Muscle layer of colon (tissue), 2 donors: ENCODE results near the gene MAEA.
"Not testable (repeated sequence)": the region's sequence is repeated elsewhere in the genome, so short reads cannot be mapped to it uniquely, and the experiment has no call there.

ENCODE experiments used
- H3K27ac ChIP-seq: one replicate; pipeline ENCODE4 v1.7.0; 2013; ENCODE audit warnings: low read depth, mild to moderate bottlenecking, low read length, moderate library complexity
- H3K27me3 ChIP-seq, 2 donors: one replicate each; pipeline ENCODE4 v1.7.0; 2013; ENCODE audit warnings: low read length in 2 of 2, mild to moderate bottlenecking in 2 of 2; ENCODE audit not compliant: insufficient read depth in 2 of 2, control insufficient read depth in 1 of 2
- H3K36me3 ChIP-seq: one replicate; pipeline ENCODE4 v1.7.0; 2013; ENCODE audit warnings: mild to moderate bottlenecking, low read length; ENCODE audit not compliant: insufficient read depth
- H3K4me1 ChIP-seq: one replicate; pipeline ENCODE4 v1.7.0; 2013; ENCODE audit warnings: mild to moderate bottlenecking, low read length; ENCODE audit not compliant: insufficient read depth
- H3K4me3 ChIP-seq, 2 donors: one replicate each; pipeline ENCODE4 v1.7.0; 2013; ENCODE audit warnings: low read length in 2 of 2, low read depth in 1 of 2, mild to moderate bottlenecking in 1 of 2, moderate library complexity in 1 of 2
- H3K9ac ChIP-seq: one replicate; pipeline ENCODE4 v1.7.0; 2013; ENCODE audit warnings: low read length
- H3K9me3 ChIP-seq: one replicate; pipeline ENCODE4 v1.7.0; 2013; ENCODE audit warnings: mild to moderate bottlenecking, low read length
- donor health status: abdominal sarcoma.
- donor health status: Adenocarcinoma of cecum.

MAEA gene

GRCh38 chr4:1328267-1329155, 38.8 kb downstream of the MAEA start:
- no peak overlapping the region for H3K27ac ChIP-seq

GRCh38 chr4:1329408-1330371, 40.0 kb downstream of the MAEA start:
- Histone ChIP-seq H3K9ac (no peak overlapping the region), H3K27me3 (no peaks in the 10 kb centered on the region), H3K36me3 (peaks cover 32% of the 10 kb centered on the region), H3K27ac (no peak overlapping the region), H3K4me3 (no peak overlapping the region), H3K4me1 (no peaks in the 10 kb centered on the region), H3K9me3 (no peaks in the 10 kb centered on the region)

More at GRCh38 chr4:1328267-1329155, 38.8 kb downstream of the MAEA start:
- Histone ChIP-seq H3K27me3 (no peaks in the 10 kb centered on the region), H3K36me3 (peaks cover 34% of the 10 kb centered on the region), H3K4me3 (no peak overlapping the region), H3K4me1 (no peaks in the 10 kb centered on the region), H3K9ac (no peak overlapping the region), H3K9me3 (no peaks in the 10 kb centered on the region)

DNA sequence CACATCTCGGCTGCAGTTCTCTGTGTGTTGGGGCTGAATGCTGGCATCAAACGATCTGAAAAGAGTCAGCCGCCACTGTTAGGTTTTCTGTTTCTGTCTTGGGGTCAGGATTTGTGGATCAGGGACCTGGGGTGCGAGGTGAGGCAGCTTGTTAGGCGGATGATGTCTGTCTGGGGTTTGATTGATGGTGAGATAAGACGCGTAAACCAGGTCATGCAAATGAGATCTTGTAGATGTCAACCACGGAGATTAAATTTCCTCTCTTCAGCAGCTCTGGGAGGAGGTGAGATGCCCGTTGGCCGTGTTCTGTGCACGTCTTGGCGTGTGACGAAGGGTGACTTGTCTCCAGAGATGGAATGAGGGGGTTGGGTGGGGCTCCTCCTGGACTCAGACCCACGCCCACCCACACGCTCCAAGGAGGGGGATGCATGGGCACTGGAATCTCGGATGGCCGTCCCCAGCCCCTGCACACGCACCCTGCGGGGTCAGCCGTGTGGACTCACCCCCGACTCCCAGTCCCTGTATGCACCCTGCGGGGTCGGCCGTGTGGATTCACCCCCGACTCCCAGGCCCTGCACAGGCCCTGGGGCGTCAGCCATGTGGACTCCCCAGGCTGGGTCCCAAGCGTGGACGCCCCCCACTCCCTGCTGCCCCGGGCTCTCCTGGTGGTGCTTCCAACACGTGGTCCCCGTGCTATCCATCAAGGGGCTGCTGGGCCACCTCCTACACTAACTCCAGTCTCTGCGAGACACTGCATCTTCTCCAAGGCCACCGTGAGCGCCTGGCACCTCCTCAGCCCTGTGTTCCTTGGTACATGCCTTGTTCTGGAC, 41.3 kb downstream of the MAEA start:
- Histone ChIP-seq H3K36me3 (peaks cover 27% of the 10 kb centered on the region), H3K27me3 (no peaks in the 10 kb centered on the region), H3K4me3 (no peak overlapping the region), H3K27ac (no peak overlapping the region), H3K9ac (no peak overlapping the region), H3K4me1 (no peaks in the 10 kb centered on the region), H3K9me3 (no peaks in the 10 kb centered on the region)

GRCh38 chr4:1331591-1332353, 42.1 kb downstream of the MAEA start:
- Histone ChIP-seq H3K27ac (no peak overlapping the region), H3K36me3 (peaks cover 28% of the 10 kb centered on the region), H3K4me3 (no peak overlapping the region), H3K9me3 (no peaks in the 10 kb centered on the region), H3K4me1 (no peaks in the 10 kb centered on the region), H3K9ac (no peak overlapping the region), H3K27me3 (no peaks in the 10 kb centered on the region)

DNA sequence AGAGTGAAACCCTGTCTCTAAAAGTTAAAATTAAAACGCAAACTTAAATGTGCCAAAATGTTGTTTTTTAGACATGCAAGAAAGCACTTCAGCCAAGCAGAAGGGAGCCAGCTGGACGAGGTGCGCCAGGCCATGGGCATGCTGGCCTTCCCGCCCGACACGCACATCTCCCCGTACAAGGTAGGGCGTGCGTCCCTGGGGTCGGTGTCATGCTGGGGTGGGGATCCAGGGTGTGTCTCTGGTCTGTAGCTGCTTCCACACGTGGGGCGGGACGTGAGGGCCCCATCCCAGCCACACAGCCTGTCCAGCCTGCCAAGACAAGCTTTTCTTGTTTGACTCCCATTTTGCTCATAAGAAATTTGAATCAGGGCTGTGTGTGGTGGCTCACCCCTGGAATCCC, 43.0 kb downstream of the MAEA start:
- no peaks in the 10 kb centered on the region for H3K27me3 ChIP-seq
- H3K36me3 ChIP-seq: peaks cover 28% of the 10 kb centered on the region
- no peak overlapping the region for H3K4me3 ChIP-seq
- H3K27ac ChIP-seq: no peak overlapping the region
- H3K4me1 ChIP-seq: no peaks in the 10 kb centered on the region
- H3K9ac ChIP-seq: no peak overlapping the region
- no peaks in the 10 kb centered on the region for H3K9me3 ChIP-seq

GRCh38 chr4:1333256-1333655, 43.6 kb downstream of the MAEA start:
- Histone ChIP-seq H3K36me3 (peaks cover 28% of the 10 kb centered on the region), H3K9ac (no peak overlapping the region), H3K27ac (no peak overlapping the region), H3K27me3 (no peaks in the 10 kb centered on the region), H3K4me1 (no peaks in the 10 kb centered on the region), H3K9me3 (no peaks in the 10 kb centered on the region), H3K4me3 (no peak overlapping the region)

GRCh38 chr4:1333851-1334578, 44.3 kb downstream of the MAEA start:
- H3K27ac ChIP-seq, H3K27me3 ChIP-seq, H3K9me3 ChIP-seq, H3K4me1 ChIP-seq, H3K9ac ChIP-seq, H3K4me3 ChIP-seq: not testable (repeated sequence)
- H3K36me3 ChIP-seq: peaks cover 30% of the 10 kb centered on the region

DNA sequence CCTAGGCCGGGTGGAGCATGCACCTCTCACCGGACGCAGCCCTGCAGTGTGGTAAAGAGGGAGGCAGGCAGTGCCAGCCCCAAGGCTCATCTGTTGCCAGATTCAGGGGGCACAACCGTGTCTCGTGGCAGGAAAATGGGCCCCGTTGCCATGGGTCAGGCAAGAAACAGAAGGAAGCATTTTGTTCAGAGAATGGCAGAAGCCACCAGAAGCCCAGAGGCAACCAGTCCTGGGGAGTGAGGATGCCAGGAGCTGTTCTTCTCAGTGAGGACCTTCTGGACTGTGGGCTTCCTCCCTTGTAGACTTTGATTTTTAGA, 44.8 kb downstream of the MAEA start:
- no peak overlapping the region for H3K27ac ChIP-seq
- no peak overlapping the region for H3K9ac ChIP-seq
- peaks cover 32% of the 10 kb centered on the region for H3K36me3 ChIP-seq

GRCh38 chr4:1335193-1335883, 45.6 kb downstream of the MAEA start:
- not testable (repeated sequence) for H3K9me3 ChIP-seq, H3K4me3 ChIP-seq, H3K4me1 ChIP-seq, H3K27me3 ChIP-seq, H3K9ac ChIP-seq, H3K27ac ChIP-seq
- peaks cover 38% of the 10 kb centered on the region for H3K36me3 ChIP-seq

More for the DNA sequence above, 44.8 kb downstream of the MAEA start:
- Histone ChIP-seq H3K9me3 (no peaks in the 10 kb centered on the region), H3K4me3 (no peak overlapping the region), H3K4me1 (no peaks in the 10 kb centered on the region), H3K27me3 (no peaks in the 10 kb centered on the region)

- Histone ChIP-seq H3K9ac (no peak overlapping the region), H3K9me3 (no peaks in the 10 kb centered on the region), H3K4me3 (no peak overlapping the region), H3K4me1 (no peaks in the 10 kb centered on the region), H3K36me3 (peaks cover 38% of the 10 kb centered on the region), H3K27me3 (no peaks in the 10 kb centered on the region), H3K27ac (no peak overlapping the region)
Observed at GRCh38 chr4:1336088-1336491, 46.4 kb downstream of the MAEA start.
